Esophagus squamous epithelium (tissue), 4 donors: ENCODE measurements around the gene AMPD1.

ENCODE experiments used
- POLR2A ChIP-seq, 4 donors: fragments of 450-650 bp; IDR thresholded peaks; one replicate each; pipeline ENCODE4 v1.6.1; 2017; ENCODE audit warnings: antibody characterized with exemption in 4 of 4, mild to moderate bottlenecking in 4 of 4, moderate library complexity in 3 of 4
- TF ChIP-seq, protein P1 (sequence below), 6 experiments: fragments of 450-650 bp in 4 of 6; fragments of 200-600 bp in 2 of 6; sonication (generic) in 2 of 6; IDR thresholded peaks; one replicate each; pipeline ENCODE4 v1.5.1; 2016 to 2019; ENCODE audit warnings: antibody characterized with exemption in 6 of 6, mild to moderate bottlenecking in 4 of 6, moderate library complexity in 4 of 6

DNA sequence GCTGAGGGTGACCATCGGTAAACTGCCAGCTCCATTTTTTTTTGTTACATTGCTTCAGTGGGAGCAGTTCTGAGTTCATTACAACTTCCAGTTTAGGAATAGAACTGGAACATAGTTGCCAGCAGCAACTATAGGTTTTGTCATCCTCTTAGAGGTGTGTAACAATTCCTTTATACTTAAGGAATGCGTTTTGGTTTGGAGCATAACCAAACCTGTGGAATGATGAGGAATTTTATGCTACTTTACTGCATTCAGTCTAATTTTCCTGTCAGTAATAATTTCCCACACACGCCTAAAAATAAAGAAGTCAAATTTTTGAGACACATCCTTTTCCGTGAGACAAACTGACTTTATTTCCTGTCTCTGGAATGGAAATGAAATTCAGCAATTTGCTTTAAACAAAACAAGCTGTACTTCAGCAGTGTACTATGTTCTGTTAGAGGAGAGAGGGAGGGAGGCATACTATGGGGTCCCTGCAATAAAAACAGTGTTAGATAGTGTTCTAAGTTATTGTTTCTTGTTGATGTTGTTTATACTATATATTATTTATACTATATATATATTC, 4.8 kb upstream of the AMPD1 start:
- TF ChIP-seq, protein P1, sequence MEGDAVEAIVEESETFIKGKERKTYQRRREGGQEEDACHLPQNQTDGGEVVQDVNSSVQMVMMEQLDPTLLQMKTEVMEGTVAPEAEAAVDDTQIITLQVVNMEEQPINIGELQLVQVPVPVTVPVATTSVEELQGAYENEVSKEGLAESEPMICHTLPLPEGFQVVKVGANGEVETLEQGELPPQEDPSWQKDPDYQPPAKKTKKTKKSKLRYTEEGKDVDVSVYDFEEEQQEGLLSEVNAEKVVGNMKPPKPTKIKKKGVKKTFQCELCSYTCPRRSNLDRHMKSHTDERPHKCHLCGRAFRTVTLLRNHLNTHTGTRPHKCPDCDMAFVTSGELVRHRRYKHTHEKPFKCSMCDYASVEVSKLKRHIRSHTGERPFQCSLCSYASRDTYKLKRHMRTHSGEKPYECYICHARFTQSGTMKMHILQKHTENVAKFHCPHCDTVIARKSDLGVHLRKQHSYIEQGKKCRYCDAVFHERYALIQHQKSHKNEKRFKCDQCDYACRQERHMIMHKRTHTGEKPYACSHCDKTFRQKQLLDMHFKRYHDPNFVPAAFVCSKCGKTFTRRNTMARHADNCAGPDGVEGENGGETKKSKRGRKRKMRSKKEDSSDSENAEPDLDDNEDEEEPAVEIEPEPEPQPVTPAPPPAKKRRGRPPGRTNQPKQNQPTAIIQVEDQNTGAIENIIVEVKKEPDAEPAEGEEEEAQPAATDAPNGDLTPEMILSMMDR (IDR thresholded peaks at IDR 0.05) = no peak
- no peak for TF ChIP-seq POLR2A (IDR thresholded peaks at IDR 0.05)
